ENCODE data around the gene OSM.

DNA sequence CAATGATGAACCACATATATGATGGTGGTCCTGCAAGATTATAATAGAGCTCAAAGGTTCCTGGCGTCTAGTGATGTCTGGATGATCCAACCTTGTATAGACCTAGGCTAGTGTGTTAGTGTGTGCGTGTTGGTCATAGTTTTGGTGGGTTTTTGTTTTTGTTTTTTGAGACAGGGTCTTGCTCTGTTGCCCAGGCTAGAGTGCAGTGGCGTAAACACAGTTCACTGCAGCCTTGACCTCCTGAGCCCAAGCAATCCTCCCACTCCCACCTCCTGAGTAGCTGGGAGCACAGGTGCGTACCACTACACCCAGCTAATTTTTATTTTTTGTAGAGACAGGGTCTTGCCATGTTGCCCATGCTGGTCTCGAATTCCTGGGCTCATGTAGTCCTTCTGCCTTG lies 13.3 kb upstream of the OSM start:
- TF ChIP-seq, protein P1, sequence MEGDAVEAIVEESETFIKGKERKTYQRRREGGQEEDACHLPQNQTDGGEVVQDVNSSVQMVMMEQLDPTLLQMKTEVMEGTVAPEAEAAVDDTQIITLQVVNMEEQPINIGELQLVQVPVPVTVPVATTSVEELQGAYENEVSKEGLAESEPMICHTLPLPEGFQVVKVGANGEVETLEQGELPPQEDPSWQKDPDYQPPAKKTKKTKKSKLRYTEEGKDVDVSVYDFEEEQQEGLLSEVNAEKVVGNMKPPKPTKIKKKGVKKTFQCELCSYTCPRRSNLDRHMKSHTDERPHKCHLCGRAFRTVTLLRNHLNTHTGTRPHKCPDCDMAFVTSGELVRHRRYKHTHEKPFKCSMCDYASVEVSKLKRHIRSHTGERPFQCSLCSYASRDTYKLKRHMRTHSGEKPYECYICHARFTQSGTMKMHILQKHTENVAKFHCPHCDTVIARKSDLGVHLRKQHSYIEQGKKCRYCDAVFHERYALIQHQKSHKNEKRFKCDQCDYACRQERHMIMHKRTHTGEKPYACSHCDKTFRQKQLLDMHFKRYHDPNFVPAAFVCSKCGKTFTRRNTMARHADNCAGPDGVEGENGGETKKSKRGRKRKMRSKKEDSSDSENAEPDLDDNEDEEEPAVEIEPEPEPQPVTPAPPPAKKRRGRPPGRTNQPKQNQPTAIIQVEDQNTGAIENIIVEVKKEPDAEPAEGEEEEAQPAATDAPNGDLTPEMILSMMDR (IDR thresholded peaks at IDR 0.05): no peak
- TF ChIP-seq POLR2A (IDR thresholded peaks at IDR 0.05): no peak
